Thyroid gland (tissue), 4 donors: ENCODE measurements around the gene KCNIP3. TPM values are rescaled to one million over a fixed set of nuclear protein-coding genes. Genes with fewer than 3 reads are reported as not detected.
A peak's percentile ranks its signal among the peaks of the same experiment; 100 is the strongest.

Source experiments
- DNase-seq, 2 donors: peaks; one replicate each; pipeline ENCODE4 v3.0.0-alpha.2; 2019
- H3K27ac ChIP-seq, 3 donors: fragments of 200-600 bp; sonication (generic); 1 replicate in 2 of 3; 2 replicates in 1 of 3; pipeline ENCODE4 v1.5.1; 2016 to 2019; ENCODE audit warnings: mild to moderate bottlenecking in 1 of 3, moderate library complexity in 1 of 3
- H3K27me3 ChIP-seq: fragments of 200-600 bp; sonication (generic); one replicate; pipeline ENCODE4 v1.5.1; 2019
- H3K36me3 ChIP-seq, 2 donors: fragments of 200-600 bp; sonication (generic); one replicate each; pipeline ENCODE4 v1.5.1; 2016 to 2019
- H3K4me1 ChIP-seq, 2 donors: fragments of 200-600 bp; sonication (generic); one replicate each; pipeline ENCODE4 v1.5.1; 2017 to 2019
- H3K4me3 ChIP-seq, 3 donors: fragments of 200-600 bp; sonication (generic); replicated peaks in 1 of 3; 1 replicate in 2 of 3; 2 replicates in 1 of 3; pipeline ENCODE4 v1.5.1; 2016; ENCODE audit warnings: mild to moderate bottlenecking in 1 of 3
- H3K9me3 ChIP-seq: fragments of 200-600 bp; sonication (generic); one replicate; pipeline ENCODE4 v1.5.1; 2017
- CTCF ChIP-seq, 6 experiments: fragments of 200-600 bp in 3 of 6; fragments of 450-650 bp in 3 of 6; sonication (generic) in 3 of 6; IDR thresholded peaks; one replicate each; pipeline ENCODE4 v1.5.1; 2016 to 2019; ENCODE audit warnings: antibody characterized with exemption in 6 of 6, mild to moderate bottlenecking in 2 of 6, inconsistent platforms in 1 of 6, moderate library complexity in 1 of 6
- POLR2A ChIP-seq, 2 donors: fragments of 450-650 bp; IDR thresholded peaks; one replicate each; pipeline ENCODE4 v1.6.1; 2017; ENCODE audit warnings: antibody characterized with exemption in 2 of 2, mild to moderate bottlenecking in 2 of 2, moderate library complexity in 1 of 2
- WGBS, 2 donors: methylation state at CpG; one replicate each; pipeline ENCODE4 v1.1.5; 2017; 5-methylcytosine and 5-hydroxymethylcytosine counted together
- intact Hi-C: fragments of 100-400 bp; cut with DNase I; formaldehyde crosslinking; loops from one replicate; pipeline ENCODE4 v1.15.1; 2023
- total RNA-seq, 4 donors: library from RNA; depleted of rRNA; stranded (reverse); fragments of >200 nt; gene quantifications; one replicate each; pipeline ENCODE4 v1.2.3, GENCODE V29; 2016

KCNIP3 gene
- total RNA-seq, 4 donors from 2014 or later: 37.1 to 66.5 (median 51.1) TPM

- Histone ChIP-seq H3K4me3 (peak overlapping the region in 2 of 3 donors; percentile 24 to 25), H3K27ac (peak overlapping the region; percentile 94 to 99 (median 99)), H3K4me1 (peaks cover 28 to 62% of the 10 kb centered on the region in 2 donors), H3K9me3 (no peaks in the 10 kb centered on the region), H3K36me3 (no peaks in the 10 kb centered on the region), H3K27me3 (no peaks in the 10 kb centered on the region)
- TF ChIP-seq POLR2A (IDR thresholded peaks at IDR 0.05) (peak in 1 of 2 donors; percentile 37), CTCF (IDR thresholded peaks at IDR 0.05) (no peak)
- peak; percentile 67 to 71 for DNase-seq
- 36% methylated on average over 11 of the region's 11 CpGs for WGBS, 2 donors
- intact Hi-C loops: no loop called here
These were observed 670 bp downstream of the KCNIP3 start for GRCh38 chr2:95297639-95298395.

- Histone ChIP-seq H3K36me3 (no peaks in the 10 kb centered on the region), H3K27me3 (no peaks in the 10 kb centered on the region), H3K27ac (peak overlapping the region; percentile 94 to 99 (median 99)), H3K4me3 (no peak overlapping the region), H3K9me3 (no peaks in the 10 kb centered on the region), H3K4me1 (peaks cover 35 to 70% of the 10 kb centered on the region in 2 donors)
- intact Hi-C loops: no loop called here
- no peak for DNase-seq
- TF ChIP-seq CTCF (IDR thresholded peaks at IDR 0.05) (no peak), POLR2A (IDR thresholded peaks at IDR 0.05) (no peak)
- 88% methylated on average over 9 of the region's 9 CpGs for WGBS, 2 donors
These were observed 1.5 kb downstream of the KCNIP3 start for GRCh38 chr2:95298486-95299111.

GRCh38 chr2:95299961-95300360, 2.8 kb downstream of the KCNIP3 start:
- no peaks in the 10 kb centered on the region for H3K27me3 ChIP-seq
- intact Hi-C loops: no loop called here
- TF ChIP-seq POLR2A (IDR thresholded peaks at IDR 0.05) (no peak), CTCF (IDR thresholded peaks at IDR 0.05) (no peak)
- peaks cover 49 to 83% of the 10 kb centered on the region in 2 donors for H3K4me1 ChIP-seq
- 77 to 78% methylated on average over 4 to 6 of the region's 9 CpGs for WGBS, 2 donors
- H3K9me3 ChIP-seq: no peaks in the 10 kb centered on the region
- no peak for DNase-seq
- peak overlapping the region; percentile 94 to 99 (median 99) for H3K27ac ChIP-seq
- H3K36me3 ChIP-seq: no peaks in the 10 kb centered on the region
- no peak overlapping the region for H3K4me3 ChIP-seq

GRCh38 chr2:95300450-95300849, 3.3 kb downstream of the KCNIP3 start:
- H3K27me3 ChIP-seq: no peaks in the 10 kb centered on the region
- no peaks in the 10 kb centered on the region for H3K9me3 ChIP-seq
- H3K4me3 ChIP-seq: no peak overlapping the region
- peak overlapping the region; percentile 94 to 99 (median 99) for H3K27ac ChIP-seq
- H3K36me3 ChIP-seq: no peaks in the 10 kb centered on the region
- intact Hi-C loops: no loop called here
- DNase-seq: peak; percentile 91 to 96
- peaks cover 54 to 88% of the 10 kb centered on the region in 2 donors for H3K4me1 ChIP-seq
- TF ChIP-seq POLR2A (IDR thresholded peaks at IDR 0.05): peak in 1 of 2 donors; percentile 78
- no peak for TF ChIP-seq CTCF (IDR thresholded peaks at IDR 0.05)
- 5 to 18% methylated on average over 4 to 11 of the region's 11 CpGs for WGBS, 2 donors

GRCh38 chr2:95301186-95301585, 4.0 kb downstream of the KCNIP3 start:
- intact Hi-C loops: no loop called here
- Histone ChIP-seq H3K4me1 (peaks cover 57 to 88% of the 10 kb centered on the region in 2 donors), H3K27me3 (no peaks in the 10 kb centered on the region), H3K4me3 (no peak overlapping the region), H3K9me3 (no peaks in the 10 kb centered on the region), H3K27ac (peak overlapping the region; percentile 94 to 99 (median 99)), H3K36me3 (no peaks in the 10 kb centered on the region)
- DNase-seq: peak; percentile 51 to 71
- 72% methylated on average over 4 of the region's 4 CpGs; no CpG with 5 or more reads in 1 of the 2 donors for whole genome bisulfite sequencing, 2 donors
- no peak for TF ChIP-seq POLR2A (IDR thresholded peaks at IDR 0.05)
- no peak for TF ChIP-seq CTCF (IDR thresholded peaks at IDR 0.05)
